Pancreas (tissue), 10 donors: ENCODE measurements around the gene MAP3K5. TPM values are rescaled to one million over a fixed set of nuclear protein-coding genes. Genes with fewer than 3 reads are reported as not detected.
"Not testable (repeated sequence)": the region's sequence is repeated elsewhere in the genome, so short reads cannot be mapped to it uniquely, and the experiment has no call there.

ENCODE experiments used
- ATAC-seq, 4 donors: fragments of 200-7000 bp; cut with Tn5 transposase; one replicate each; pipeline versions ENCODE4 v1.8.0 to v1.9.1; 2020; ENCODE audit warnings: mild to moderate bottlenecking in 4 of 4, moderate library complexity in 4 of 4
- DNase-seq, 6 donors: peaks; one replicate each; pipeline ENCODE4 v3.0.0-alpha.2; 2020
- FAIRE-seq: peaks from 2 replicates; lab custom pipeline; 2012; peaks lifted over from hg19 to GRCh38; lab: Jason Lieb, UNC
- H3K27ac ChIP-seq, 4 donors: fragments of 200-600 bp; sonication (generic); 1 replicate in 3 of 4; 2 replicates in 1 of 4; pipeline versions ENCODE4 v1.5.0 to v1.8.0; 2020
- H3K27me3 ChIP-seq, 4 donors: fragments of 200-600 bp; one replicate each; pipeline ENCODE4 v1.8.0; 2021
- H3K36me3 ChIP-seq, 3 donors: fragments of 200-600 bp; sonication (generic) in 1 of 3; one replicate each; pipeline versions ENCODE4 v1.5.0 to v1.8.0; 2020 to 2021
- H3K4me1 ChIP-seq, 3 donors: fragments of 200-600 bp; one replicate each; pipeline ENCODE4 v1.8.0; 2021
- H3K4me3 ChIP-seq, 4 donors: fragments of 200-600 bp; sonication (generic) in 2 of 4; one replicate each; pipeline versions ENCODE4 v1.5.0 to v1.8.0; 2020 to 2021
- H3K9me3 ChIP-seq, 4 donors: fragments of 200-600 bp; one replicate each; pipeline ENCODE4 v1.8.0; 2021
- CTCF ChIP-seq, 4 donors: fragments of 200-600 bp; sonication (generic) in 3 of 4; IDR thresholded peaks; one replicate each; pipeline versions ENCODE4 v1.5.0 to v1.8.0; 2021; ENCODE audit warnings: antibody characterized with exemption in 4 of 4
- whole genome bisulfite sequencing, 2 donors: extraction: QIAGEN DNeasy Blood & Tissue Kit; methylation state at CpG; one replicate each; pipeline ENCODE4 v1.1.7; 2013; 5-methylcytosine and 5-hydroxymethylcytosine counted together
- intact Hi-C, 3 donors: fragments of 100-400 bp; cut with DNase I; formaldehyde crosslinking; loops; one replicate each; pipeline versions ENCODE4 v1.11.1 to v1.14.2; 2022
- polyA plus RNA-seq, 2 donors: library from polyadenylated mRNA; stranded (reverse); fragments of 200-250 nt; gene quantifications; one replicate each; pipeline ENCODE4 v1.2.3, GENCODE V29; 2013
- total RNA-seq, 6 donors: library from RNA; stranded (reverse); fragmentation: NEBNext Ultra II Directional in 4 of 6; extraction: Animal tissue kit (Norgen Biotek cat#: 25700) in 4 of 6; gene quantifications; one replicate each; pipeline versions ENCODE4 v1.2.1 to v1.2.4, GENCODE V29; 2021 to 2023
- donor health status: healthy with polysubstance abuse.
- donor health status: DM: no; HTN: no; CAD: no; lungs with moderate emphysema.
- donor health status: DM: no; HTN: no; CAD: no.
- donor health status: control.
- donor health status: control.
- donor health status: Bipolar disorder and iron deficiency.
- donor health status: DM: yes; HTN: yes; CAD: no.
- donor health status: DM: no; HTN: no; CAD: no.
- donor health status: DM: no; HTN: no; CAD: no.
- donor health status: DM: yes; HTN: yes; CAD: no.

The MAP3K5 gene
- total and polyA plus RNA-seq, 8 donors, result 6.7 to 28.6 (median 19.4) TPM

DNA sequence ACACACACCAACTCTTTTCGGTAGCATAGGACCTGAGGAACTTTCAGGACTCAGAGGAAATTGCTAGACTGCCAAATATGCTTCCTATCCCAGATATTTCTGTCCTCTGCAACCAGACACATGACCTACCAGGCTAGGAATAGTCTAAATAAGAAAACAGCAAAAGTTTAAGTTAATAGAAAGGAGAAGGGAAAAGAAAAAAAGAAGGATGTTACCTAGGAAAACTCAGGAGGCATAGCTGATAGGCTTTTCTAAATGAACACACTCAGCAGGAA lies 74.6 kb downstream of the MAP3K5 start:
- Histone ChIP-seq H3K36me3 (no peaks in the 10 kb centered on the region), H3K27me3 (no peaks in the 10 kb centered on the region), H3K9me3 (no peaks in the 10 kb centered on the region), H3K27ac (peak overlapping the region in 1 of 4 donors; percentile 36), H3K4me1 (peaks cover 11 to 24% (median 16%) of the 10 kb centered on the region in 3 donors), H3K4me3 (no peak overlapping the region)
- intact Hi-C loops, result loop anchor here in 1 of 3 donors (10.0 kb wide), 1 partner anchor 47 kb away; no protein-coding TSS in a partner anchor
- peak in 3 of 4 donors; percentile 35 to 66 (median 45) for ATAC-seq
- 19 to 22% methylated on average over 1 of the region's 1 CpG for WGBS, 2 donors
- no peak for DNase-seq
- FAIRE-seq, result no peak
- no peak for TF ChIP-seq CTCF (IDR thresholded peaks at IDR 0.05)

DNA sequence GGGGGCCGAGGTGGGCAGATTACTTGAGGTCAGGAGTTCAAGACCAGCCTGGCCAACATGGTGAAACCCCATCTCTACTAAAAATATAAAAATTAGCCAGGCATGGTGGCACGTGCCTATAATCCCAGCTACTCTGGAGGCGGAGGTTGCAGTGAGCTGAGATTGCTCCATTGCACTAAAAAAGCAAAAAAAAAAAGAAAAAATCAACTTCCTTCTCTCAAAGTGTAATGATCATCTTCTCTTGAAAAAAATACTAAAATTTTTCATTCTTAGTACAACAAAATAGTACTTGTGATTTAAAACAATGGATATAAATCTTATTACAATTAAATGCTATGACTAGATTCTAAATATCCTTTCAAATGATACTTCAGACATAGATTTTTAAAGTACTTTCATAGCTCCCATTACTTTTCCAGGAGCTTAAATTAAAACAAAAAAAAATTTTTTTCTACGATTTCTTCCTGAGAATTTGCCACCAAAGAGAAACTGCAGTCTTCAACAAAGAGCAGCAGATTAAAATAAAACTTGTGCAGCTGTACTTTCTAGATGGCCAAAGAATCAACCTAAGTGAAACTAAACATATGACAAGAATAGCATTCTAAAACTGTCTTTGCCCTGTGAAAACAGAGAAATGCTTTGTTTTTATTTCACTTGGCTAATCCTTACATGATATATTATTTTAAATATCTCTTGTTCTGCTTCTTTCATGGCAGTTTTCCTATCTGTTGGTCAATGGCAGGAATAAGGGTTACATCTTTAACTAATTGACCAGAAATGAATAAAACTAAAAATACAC lies 75.2 kb downstream of the MAP3K5 start:
- H3K27ac ChIP-seq, result peak overlapping the region in 1 of 4 donors; percentile 36
- intact Hi-C loops, result loop anchor here in 1 of 3 donors (10.0 kb wide), 1 partner anchor 48 kb away; no protein-coding TSS in a partner anchor
- DNase-seq, result no peak
- H3K9me3 ChIP-seq, result no peaks in the 10 kb centered on the region
- WGBS, 2 donors, result 62 to 77% methylated on average over 4 of the region's 4 CpGs
- no peak for TF ChIP-seq CTCF (IDR thresholded peaks at IDR 0.05)
- H3K36me3 ChIP-seq, result no peaks in the 10 kb centered on the region
- no peak for FAIRE-seq
- ATAC-seq, result peak in 2 of 4 donors; percentile 31 to 37
- H3K27me3 ChIP-seq, result no peaks in the 10 kb centered on the region
- no peak overlapping the region for H3K4me3 ChIP-seq
- peaks cover 11 to 24% (median 16%) of the 10 kb centered on the region in 3 donors for H3K4me1 ChIP-seq

DNA sequence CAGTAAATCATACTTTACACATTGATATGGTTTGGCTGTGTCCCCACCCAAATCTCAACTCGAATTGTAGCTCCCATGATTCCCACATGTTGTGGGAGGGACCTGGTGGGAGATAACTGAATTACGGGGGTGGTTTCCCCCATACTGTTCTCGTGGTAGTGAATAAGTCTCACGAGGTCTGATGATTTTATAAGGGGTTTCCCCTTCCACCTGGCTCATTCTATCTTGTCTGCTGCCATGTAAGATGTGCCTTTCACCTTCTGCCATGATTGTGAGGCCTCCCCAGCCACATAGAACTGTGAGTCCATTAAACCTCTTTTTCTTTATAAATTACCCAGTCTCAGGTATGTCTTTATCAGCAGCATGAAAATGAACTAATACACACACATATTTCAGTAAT lies 79.6 kb downstream of the MAP3K5 start:
- not testable (repeated sequence) for FAIRE-seq

DNA sequence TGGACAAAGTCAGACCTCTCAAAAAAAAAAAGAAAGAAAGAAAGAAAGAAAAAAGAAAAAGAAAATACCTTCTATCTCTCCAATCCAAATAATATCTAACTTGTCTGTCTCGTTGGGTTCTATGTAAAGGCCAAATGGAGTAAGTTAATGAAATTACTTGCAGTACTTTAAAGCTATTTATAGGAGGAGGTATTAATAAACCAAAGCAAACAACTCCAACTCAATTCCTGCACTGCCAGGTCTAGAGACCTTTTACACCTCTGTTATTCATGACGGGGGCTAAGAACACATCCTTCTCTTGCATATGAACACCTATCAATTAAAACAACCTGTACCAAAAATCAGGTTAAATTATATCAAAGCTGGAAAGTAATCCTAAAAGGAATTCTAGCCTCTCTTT lies 80.6 kb downstream of the MAP3K5 start:
- intact Hi-C loops, result loop anchor here in 1 of 3 donors (10.0 kb wide), 1 partner anchor 53 kb away; no protein-coding TSS in a partner anchor
- ATAC-seq (no peak), FAIRE-seq (no peak), DNase-seq (no peak)
- H3K9me3 ChIP-seq, result no peaks in the 10 kb centered on the region
- 63 to 68% methylated on average over 2 of the region's 2 CpGs for WGBS, 2 donors
- no peak overlapping the region for H3K27ac ChIP-seq
- no peaks in the 10 kb centered on the region for H3K27me3 ChIP-seq
- no peaks in the 10 kb centered on the region for H3K36me3 ChIP-seq
- H3K4me1 ChIP-seq, result peaks cover 3 to 15% (median 14%) of the 10 kb centered on the region in 3 donors
- no peak overlapping the region for H3K4me3 ChIP-seq
- no peak for TF ChIP-seq CTCF (IDR thresholded peaks at IDR 0.05)

More for the DNA sequence above, 79.6 kb downstream of the MAP3K5 start:
- not testable (repeated sequence) for H3K9me3 ChIP-seq, H3K4me3 ChIP-seq, DNase-seq, H3K27me3 ChIP-seq, H3K36me3 ChIP-seq, H3K27ac ChIP-seq, ATAC-seq
- peaks cover 11 to 24% (median 24%) of the 10 kb centered on the region in 3 donors for H3K4me1 ChIP-seq
- intact Hi-C loops, result loop anchor here in 1 of 3 donors (10.0 kb wide), 1 partner anchor 52 kb away; no protein-coding TSS in a partner anchor
- 84 to 92% methylated on average over 4 of the region's 4 CpGs for WGBS, 2 donors

DNA sequence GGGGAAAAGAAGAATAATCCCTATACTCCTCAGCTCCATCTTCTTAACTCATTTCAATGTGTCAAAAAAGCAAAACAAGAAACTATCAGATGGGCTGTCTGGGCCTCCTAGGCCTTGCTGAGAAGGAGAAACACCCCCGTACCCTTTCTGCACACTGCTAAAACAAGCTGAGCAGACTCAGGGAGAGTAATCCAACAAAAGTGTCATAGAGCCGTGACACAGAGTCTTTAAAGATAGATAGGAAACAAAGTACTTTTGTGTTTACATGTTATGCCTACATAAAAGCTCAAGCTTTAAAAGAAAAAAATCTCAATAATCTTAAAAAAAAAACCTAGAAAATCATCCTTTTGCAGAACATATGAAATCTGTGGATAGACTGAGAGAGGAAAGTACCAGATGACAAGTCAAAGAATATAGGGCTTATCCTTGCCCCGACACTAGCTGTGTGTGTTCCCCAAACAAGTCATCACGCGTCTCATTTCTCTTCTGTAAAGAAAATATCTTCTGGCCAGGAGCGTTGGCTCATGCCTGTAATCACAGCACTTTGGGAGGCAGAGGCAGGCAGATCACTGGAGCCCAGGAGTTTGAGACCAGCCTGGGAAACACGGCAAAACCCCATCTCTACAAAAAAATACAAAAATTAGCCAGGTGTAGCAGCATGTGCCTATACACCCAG lies 81.3 kb downstream of the MAP3K5 start:
- H3K27ac ChIP-seq, result no peak overlapping the region
- no peak for FAIRE-seq
- no peaks in the 10 kb centered on the region for H3K36me3 ChIP-seq
- peaks cover 0 to 11% (median 8%) of the 10 kb centered on the region in 3 donors for H3K4me1 ChIP-seq
- no peaks in the 10 kb centered on the region for H3K27me3 ChIP-seq
- no peak overlapping the region for H3K4me3 ChIP-seq
- no peak for ATAC-seq
- H3K9me3 ChIP-seq, result no peaks in the 10 kb centered on the region
- TF ChIP-seq CTCF (IDR thresholded peaks at IDR 0.05), result no peak
- DNase-seq, result no peak
- 75 to 80% methylated on average over 7 of the region's 7 CpGs for WGBS, 2 donors
- intact Hi-C loops, result loop anchor here in 1 of 3 donors (10.0 kb wide), 1 partner anchor 54 kb away; no protein-coding TSS in a partner anchor
